SK-N-MC (cell line): ENCODE results near the gene C13orf46.

Source experiments
- DNase-seq: peaks from one replicate; pipeline ENCODE4 v3.0.0-alpha.2; 2011; ENCODE audit warnings: low read depth, low spot score
- H3K27ac ChIP-seq: fragments of 200-600 bp; sonication (generic); 2 replicates; pipeline ENCODE4 v1.5.1; 2016; ENCODE audit warnings: mixed run types
- H3K36me3 ChIP-seq: fragments of 200-600 bp; sonication (generic); 2 replicates; pipeline ENCODE4 v1.6.1; 2017; ENCODE audit warnings: antibody characterized with exemption, low read length, mixed read lengths; ENCODE audit not compliant: insufficient read depth
- H3K4me3 ChIP-seq: fragments of 200-600 bp; sonication (generic); 2 replicates; pipeline ENCODE4 v1.5.1; 2016
- H3K9ac ChIP-seq: fragments of 200-600 bp; sonication (generic); 2 replicates; pipeline ENCODE4 v1.8.0; 2017; ENCODE audit warnings: mixed run types, mixed read lengths; ENCODE audit not compliant: insufficient read length
- H3K9me3 ChIP-seq: fragments of 200-600 bp; sonication (generic); 2 replicates; pipeline ENCODE4 v1.6.1; 2017; ENCODE audit warnings: low read depth, mild to moderate bottlenecking, antibody characterized with exemption, low read length, moderate library complexity, mixed read lengths
- EZH2 ChIP-seq: fragments of 200-600 bp; sonication (generic); IDR thresholded peaks from one replicate; pipeline ENCODE4 v1.6.1; 2017; ENCODE audit warnings: antibody characterized with exemption
- FOXP2 ChIP-seq: optimal IDR thresholded peaks from 2 replicates; pipeline ENCODE3; 2011; ENCODE audit warnings: mild to moderate bottlenecking, moderate library complexity; ENCODE audit not compliant: insufficient read depth; ENCODE audit errors: extremely low read length, control extremely low read depth
- POLR2AphosphoS5 ChIP-seq: IDR thresholded peaks from 2 replicates; pipeline ENCODE4 v1.6.1; 2012; ENCODE audit warnings: mild to moderate bottlenecking, low read depth, low read length, borderline replicate concordance

Gene C13orf46

GRCh38 chr13:113926951-113927660 lies 46.8 kb downstream of the C13orf46 start:
- Histone ChIP-seq H3K27ac (no peak overlapping the region), H3K4me3 (no peak overlapping the region), H3K9ac (no peak overlapping the region), H3K36me3 (no peaks in the 10 kb centered on the region), H3K9me3 (no peaks in the 10 kb centered on the region)
- DNase-seq, result no peak
- TF ChIP-seq EZH2, result no peak
- TF ChIP-seq FOXP2, result no peak
- no peak for TF ChIP-seq POLR2AphosphoS5

- DNase-seq, result no peak
These were observed 47.5 kb downstream of the C13orf46 start for GRCh38 chr13:113926301-113926761.

DNA sequence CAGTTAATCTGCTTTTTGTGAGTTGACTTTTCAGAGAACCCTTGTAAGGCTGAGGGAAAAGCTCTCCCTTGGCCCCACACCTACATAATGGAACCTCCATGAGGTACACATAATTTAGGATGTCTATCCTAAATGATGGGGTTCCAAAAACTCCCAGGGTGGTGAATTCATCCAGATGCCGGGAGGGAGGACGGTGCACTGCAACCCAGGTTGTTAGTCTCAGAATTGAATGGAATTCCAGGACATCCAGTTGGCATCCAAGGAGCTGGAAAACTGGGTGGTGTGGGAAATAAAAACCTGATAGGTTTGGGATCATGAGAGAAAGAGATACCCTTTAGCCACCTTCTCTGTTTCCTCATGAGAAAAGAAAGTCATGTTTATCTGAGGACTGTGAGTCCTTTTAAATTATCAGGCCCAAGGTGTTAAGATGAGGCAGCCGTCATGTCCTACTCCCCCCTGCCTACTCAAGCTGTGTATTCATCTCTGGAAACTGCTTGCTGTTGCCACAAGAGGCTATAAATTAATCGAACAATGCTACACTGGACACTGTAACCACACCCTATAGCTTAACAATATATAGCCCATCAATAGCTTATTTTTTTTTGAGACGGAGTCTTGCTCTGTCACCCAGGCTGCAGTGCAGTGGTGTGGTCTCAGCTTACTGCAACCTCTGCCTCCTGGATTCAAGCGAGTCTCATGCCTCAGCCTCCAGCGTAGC lies 49.5 kb downstream of the C13orf46 start:
- no peak overlapping the region for H3K27ac ChIP-seq
- no peak overlapping the region for H3K9ac ChIP-seq
- TF ChIP-seq EZH2, result no peak
- peaks cover 3% of the 10 kb centered on the region; the same call in 1 of the 2 replicates for H3K9me3 ChIP-seq
- no peak overlapping the region for H3K4me3 ChIP-seq
- DNase-seq, result no peak
- no peaks in the 10 kb centered on the region for H3K36me3 ChIP-seq

More at GRCh38 chr13:113926301-113926761, 47.5 kb downstream of the C13orf46 start:
- Histone ChIP-seq H3K36me3 (no peaks in the 10 kb centered on the region), H3K9ac (no peak overlapping the region), H3K4me3 (no peak overlapping the region), H3K9me3 (peaks cover 3% of the 10 kb centered on the region; the same call in 1 of the 2 replicates), H3K27ac (no peak overlapping the region)
- TF ChIP-seq EZH2 (no peak), POLR2AphosphoS5 (no peak), FOXP2 (no peak)

DNA sequence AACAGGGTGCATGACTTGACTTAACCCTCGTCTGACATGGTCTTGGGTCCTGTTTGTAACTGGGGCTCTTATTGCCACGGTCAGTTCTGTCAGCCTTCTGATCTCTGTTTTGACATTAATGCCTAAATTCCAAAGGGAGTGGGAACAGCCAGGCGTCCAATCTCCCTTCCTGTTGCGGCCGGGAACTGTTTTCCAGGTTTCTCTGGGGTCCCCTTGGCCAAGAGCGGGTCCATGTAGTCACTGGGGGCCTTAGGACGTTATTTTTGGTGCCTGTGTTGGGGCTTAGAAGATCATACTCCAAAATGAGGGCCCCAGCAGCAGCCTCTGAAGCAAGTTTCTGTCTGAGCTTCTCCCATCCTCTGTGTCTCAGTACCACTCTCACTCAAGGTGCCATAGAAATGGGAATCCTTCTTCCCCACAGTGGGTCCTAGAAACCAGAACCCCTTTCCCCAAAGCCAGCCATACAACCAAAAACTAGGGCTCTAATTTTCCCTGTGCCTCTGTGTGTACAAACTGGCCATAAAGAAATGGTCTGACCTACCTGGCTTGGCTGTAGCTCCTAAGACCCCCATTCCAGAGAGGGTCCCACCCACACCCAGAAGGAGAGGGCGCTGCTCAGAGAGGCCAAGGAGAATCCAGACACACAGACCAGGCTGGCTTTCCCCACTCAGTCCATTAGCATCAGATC lies 50.4 kb downstream of the C13orf46 start:
- TF ChIP-seq POLR2AphosphoS5, result no peak
- no peak for TF ChIP-seq EZH2
- TF ChIP-seq FOXP2, result no peak
- H3K27ac ChIP-seq, result no peak overlapping the region
- DNase-seq, result no peak
- H3K4me3 ChIP-seq, result no peak overlapping the region
- H3K9me3 ChIP-seq, result peaks cover 3% of the 10 kb centered on the region; the same call in 1 of the 2 replicates
- no peak overlapping the region for H3K9ac ChIP-seq
- H3K36me3 ChIP-seq, result no peaks in the 10 kb centered on the region

DNA sequence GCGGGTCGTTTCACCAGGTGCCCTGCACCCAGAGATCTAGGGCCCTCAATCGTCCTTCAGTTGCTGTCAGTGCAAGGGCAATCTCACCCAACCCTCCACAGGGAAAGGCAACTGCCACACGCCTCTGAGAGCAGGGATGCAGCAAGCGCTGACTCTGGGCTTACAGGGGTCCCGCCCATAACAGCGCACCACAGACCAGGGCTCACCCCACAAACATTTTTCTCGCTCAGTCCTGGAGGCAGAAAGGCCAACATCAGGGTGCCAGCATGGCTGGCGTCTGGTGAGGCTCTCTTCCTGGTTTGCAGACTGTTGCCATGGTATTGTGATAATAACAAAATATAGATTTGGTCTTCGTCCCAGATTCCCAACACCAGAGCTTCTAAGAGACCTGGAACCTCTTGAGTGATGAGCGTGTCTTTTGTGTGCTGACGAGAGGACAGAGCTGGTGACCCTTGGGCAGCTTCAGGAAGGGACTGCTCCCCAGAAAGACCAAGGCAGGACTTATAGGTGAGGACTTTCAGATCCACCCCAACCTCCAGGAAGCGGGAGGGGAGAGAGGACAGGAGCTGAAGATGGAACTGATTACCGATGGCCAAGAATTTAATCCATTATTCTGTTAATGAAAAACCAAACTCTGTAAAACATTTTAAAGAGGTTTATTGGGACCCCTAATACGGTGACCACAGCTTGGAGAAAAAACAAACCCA lies 51.3 kb downstream of the C13orf46 start:
- no peak overlapping the region for H3K4me3 ChIP-seq
- DNase-seq, result no peak
- H3K36me3 ChIP-seq, result no peaks in the 10 kb centered on the region
- no peak overlapping the region for H3K9ac ChIP-seq
- H3K27ac ChIP-seq, result no peak overlapping the region
- TF ChIP-seq FOXP2, result no peak
- TF ChIP-seq EZH2, result no peak
- TF ChIP-seq POLR2AphosphoS5, result no peak
- H3K9me3 ChIP-seq, result peaks cover 3% of the 10 kb centered on the region; the same call in 1 of the 2 replicates

DNA sequence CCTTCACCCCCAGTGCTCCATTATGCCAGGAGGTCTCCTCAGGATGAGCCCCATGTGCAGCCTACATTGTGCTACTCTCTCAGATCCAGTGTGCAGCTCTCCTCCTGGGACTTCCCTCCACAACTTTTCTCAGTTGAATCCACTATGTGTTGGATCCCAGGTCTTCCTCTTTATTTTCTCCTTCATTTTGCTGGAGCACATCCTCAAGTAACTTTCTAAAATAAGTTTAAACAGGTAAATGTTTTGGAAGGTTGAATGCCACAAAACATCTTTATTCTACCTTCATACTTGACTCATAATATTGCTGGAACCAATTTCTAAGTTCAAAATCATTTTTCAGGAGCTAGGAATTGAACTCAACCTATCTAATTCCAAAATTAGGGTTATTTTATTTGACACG lies 52.1 kb downstream of the C13orf46 start:
- no peak for DNase-seq
- Histone ChIP-seq H3K4me3 (no peak overlapping the region), H3K9ac (no peak overlapping the region), H3K27ac (no peak overlapping the region), H3K9me3 (peaks cover 3% of the 10 kb centered on the region; the same call in 1 of the 2 replicates), H3K36me3 (no peaks in the 10 kb centered on the region)
- TF ChIP-seq POLR2AphosphoS5, result no peak
- TF ChIP-seq FOXP2, result no peak
- TF ChIP-seq EZH2, result no peak

DNA sequence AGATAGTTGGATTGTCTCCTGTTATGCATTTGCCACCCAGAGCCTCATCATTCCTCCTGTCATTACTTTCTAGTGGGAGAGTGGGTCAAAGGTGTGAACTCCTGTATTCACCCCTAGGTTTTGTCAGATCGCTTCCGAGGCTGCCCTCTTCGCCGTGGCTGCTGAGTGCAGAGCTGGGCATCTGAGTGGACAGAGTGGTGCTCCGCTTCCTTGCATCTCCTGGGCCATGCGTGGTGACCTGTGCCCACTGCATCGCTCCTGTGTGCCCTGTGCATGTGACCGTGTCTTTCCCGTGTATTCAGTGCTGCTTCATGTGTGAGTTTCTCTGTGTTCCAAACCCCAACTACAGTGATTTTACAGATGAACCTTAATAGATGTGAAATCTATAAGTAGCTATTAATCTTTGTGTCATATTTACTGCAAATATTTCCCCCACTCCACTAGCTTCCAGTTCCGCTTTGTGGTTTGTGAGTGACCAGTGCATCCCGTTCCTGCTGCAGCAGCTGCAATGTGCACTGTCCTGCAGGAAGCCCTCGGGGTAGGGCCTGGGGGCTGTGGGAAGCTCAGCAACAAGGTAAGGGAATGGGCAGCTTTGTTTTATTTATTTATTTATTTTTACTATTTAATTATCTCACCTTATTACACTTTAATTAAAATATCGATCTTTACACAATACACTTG lies 53.1 kb downstream of the C13orf46 start:
- Histone ChIP-seq H3K27ac (no peak overlapping the region), H3K4me3 (no peak overlapping the region), H3K9me3 (peaks cover 3% of the 10 kb centered on the region; the same call in 1 of the 2 replicates), H3K36me3 (no peaks in the 10 kb centered on the region), H3K9ac (no peak overlapping the region)
- no peak for TF ChIP-seq EZH2
- no peak for TF ChIP-seq POLR2AphosphoS5
- no peak for TF ChIP-seq FOXP2
- DNase-seq, result no peak
